BE2C (cell line): ENCODE results near the gene XYLT1.

ENCODE experiments used
- DNase-seq: peaks from one replicate; pipeline ENCODE4 v3.0.0-alpha.2; 2020
- H3K27me3 ChIP-seq: fragments of 250-450 bp; sonication (Bioruptor Pico); 2 replicates; pipeline ENCODE4 v1.5.1; 2020; ENCODE audit warnings: mild to moderate bottlenecking
- H3K36me3 ChIP-seq: fragments of 250-450 bp; sonication (Bioruptor Pico); 2 replicates; pipeline ENCODE4 v1.5.1; 2020; ENCODE audit warnings: mild to moderate bottlenecking
- H3K4me1 ChIP-seq: fragments of 250-450 bp; sonication (Bioruptor Pico); 2 replicates; pipeline ENCODE4 v1.5.1; 2020
- H3K4me3 ChIP-seq: 2 replicates; pipeline ENCODE4 v1.5.1; 2011; ENCODE audit warnings: low read depth, low read length
- H3K9me3 ChIP-seq: fragments of 250-450 bp; sonication (Bioruptor Pico); 2 replicates; pipeline ENCODE4 v1.5.1; 2020
- TF ChIP-seq, protein P1 (sequence below): IDR thresholded peaks from 2 replicates; pipeline ENCODE4 v1.5.1; 2012; ENCODE audit warnings: mild to moderate bottlenecking, low read depth, low read length

The XYLT1 gene

DNA sequence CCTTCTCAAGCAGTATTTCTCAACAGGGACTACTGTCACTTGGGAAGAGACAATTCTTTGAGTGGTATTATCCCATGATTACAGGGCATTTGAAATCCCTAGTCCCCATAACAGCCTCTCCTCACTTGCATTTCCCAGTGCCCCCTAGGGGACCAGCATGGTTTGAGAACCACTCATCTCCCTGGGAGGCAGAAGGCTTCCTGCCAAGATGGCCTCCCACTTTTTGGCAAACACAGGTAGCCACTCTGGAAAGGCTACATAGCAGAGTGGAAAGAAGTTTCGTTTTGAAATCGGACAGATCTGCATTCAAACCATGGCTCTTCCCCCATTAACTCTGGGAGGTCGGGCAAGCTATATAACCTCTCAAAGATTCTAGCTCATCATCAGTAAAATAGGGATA lies 256.8 kb downstream of the XYLT1 start:
- TF ChIP-seq, protein P1, sequence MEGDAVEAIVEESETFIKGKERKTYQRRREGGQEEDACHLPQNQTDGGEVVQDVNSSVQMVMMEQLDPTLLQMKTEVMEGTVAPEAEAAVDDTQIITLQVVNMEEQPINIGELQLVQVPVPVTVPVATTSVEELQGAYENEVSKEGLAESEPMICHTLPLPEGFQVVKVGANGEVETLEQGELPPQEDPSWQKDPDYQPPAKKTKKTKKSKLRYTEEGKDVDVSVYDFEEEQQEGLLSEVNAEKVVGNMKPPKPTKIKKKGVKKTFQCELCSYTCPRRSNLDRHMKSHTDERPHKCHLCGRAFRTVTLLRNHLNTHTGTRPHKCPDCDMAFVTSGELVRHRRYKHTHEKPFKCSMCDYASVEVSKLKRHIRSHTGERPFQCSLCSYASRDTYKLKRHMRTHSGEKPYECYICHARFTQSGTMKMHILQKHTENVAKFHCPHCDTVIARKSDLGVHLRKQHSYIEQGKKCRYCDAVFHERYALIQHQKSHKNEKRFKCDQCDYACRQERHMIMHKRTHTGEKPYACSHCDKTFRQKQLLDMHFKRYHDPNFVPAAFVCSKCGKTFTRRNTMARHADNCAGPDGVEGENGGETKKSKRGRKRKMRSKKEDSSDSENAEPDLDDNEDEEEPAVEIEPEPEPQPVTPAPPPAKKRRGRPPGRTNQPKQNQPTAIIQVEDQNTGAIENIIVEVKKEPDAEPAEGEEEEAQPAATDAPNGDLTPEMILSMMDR, result no peak
- no peaks in the 10 kb centered on the region for H3K36me3 ChIP-seq
- no peaks in the 10 kb centered on the region for H3K9me3 ChIP-seq
- no peak overlapping the region for H3K4me3 ChIP-seq
- H3K27me3 ChIP-seq, result no peaks in the 10 kb centered on the region
- no peaks in the 10 kb centered on the region for H3K4me1 ChIP-seq
- DNase-seq, result no peak

DNA sequence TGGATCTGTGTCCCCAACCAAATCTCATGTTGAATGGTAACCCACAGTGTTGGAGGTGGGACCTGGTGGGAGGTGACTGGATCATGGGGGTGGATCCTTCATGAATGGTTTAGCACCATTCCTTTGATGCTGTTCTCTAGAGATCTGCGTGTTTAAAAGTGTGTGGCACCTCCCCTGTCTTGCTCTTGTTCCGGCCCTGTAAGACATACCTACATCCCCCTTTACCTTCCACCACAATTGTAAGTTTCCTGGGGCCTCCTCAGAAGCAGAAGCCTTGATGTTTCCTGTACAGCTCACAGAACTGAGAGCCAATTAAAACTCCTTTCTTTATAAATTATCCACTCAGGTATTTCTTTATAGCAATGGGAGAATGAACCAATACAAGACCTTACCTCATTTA lies 257.7 kb downstream of the XYLT1 start:
- TF ChIP-seq, protein P1, result no peak
- Histone ChIP-seq H3K27me3 (no peaks in the 10 kb centered on the region), H3K9me3 (no peaks in the 10 kb centered on the region), H3K36me3 (no peaks in the 10 kb centered on the region), H3K4me1 (no peaks in the 10 kb centered on the region), H3K4me3 (no peak overlapping the region)
- no peak for DNase-seq

DNA sequence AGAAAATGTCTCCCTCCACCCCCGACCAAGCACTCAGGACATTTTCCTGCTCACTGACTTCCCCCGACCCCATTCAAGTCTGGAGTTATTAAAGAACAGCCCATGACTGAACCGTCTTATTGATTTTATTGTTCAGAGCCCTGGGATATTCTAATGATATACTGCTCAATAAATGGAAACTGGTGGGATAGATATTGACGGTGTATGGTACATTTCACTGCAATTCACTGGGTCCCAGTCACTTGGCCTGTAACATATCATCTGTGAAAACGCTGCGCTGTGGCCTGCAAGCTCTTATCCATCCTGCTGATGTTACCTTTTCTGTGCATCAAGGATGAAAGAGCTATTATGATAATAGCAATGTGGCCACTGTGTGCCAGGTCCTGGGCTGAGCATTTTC lies 258.2 kb downstream of the XYLT1 start:
- no peak for DNase-seq
- Histone ChIP-seq H3K27me3 (no peaks in the 10 kb centered on the region), H3K4me1 (no peaks in the 10 kb centered on the region), H3K36me3 (no peaks in the 10 kb centered on the region), H3K4me3 (no peak overlapping the region), H3K9me3 (no peaks in the 10 kb centered on the region)
- TF ChIP-seq, protein P1, result no peak

DNA sequence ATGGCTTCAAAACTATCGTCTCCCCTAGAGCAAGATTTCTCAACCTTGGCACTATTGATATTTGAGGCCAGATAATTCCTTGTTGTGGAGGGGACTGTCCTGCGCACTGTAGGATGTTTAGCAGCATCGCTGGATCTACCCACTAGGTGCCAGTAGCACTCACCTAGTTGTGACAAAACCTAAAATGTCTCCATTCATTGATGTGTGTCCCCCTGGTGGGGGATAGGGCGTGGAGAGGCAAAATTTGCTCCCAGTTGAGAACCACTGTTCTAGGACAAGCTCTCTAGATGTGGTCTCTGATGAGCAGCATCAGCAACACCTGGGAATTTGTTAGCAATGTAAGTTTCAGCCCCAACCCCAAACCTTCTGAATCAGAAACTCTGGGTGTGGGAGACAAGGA lies 259.0 kb downstream of the XYLT1 start:
- no peaks in the 10 kb centered on the region for H3K9me3 ChIP-seq
- no peaks in the 10 kb centered on the region for H3K36me3 ChIP-seq
- no peaks in the 10 kb centered on the region for H3K4me1 ChIP-seq
- no peak overlapping the region for H3K4me3 ChIP-seq
- no peaks in the 10 kb centered on the region for H3K27me3 ChIP-seq
- TF ChIP-seq, protein P1, result peak; percentile 76
- peak; percentile 43 for DNase-seq

DNA sequence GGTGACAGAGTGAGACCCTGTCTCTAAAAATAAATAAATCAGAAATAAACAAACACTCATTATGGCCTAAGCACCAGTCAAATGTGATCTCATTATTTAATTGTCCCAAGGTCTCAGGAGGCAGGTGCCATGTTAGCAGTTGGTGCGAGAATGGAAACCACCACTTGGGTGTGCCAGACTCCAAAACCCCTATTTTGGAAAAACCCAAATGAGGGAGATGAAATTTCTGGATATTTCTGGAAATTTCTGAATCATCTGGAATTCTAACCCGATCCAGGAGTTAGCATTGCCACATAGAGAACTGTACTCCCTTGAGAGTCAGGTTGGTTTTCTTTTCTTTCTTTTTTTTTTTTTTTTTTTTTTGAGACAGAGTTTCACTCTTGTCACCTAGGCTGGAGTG lies 264.0 kb downstream of the XYLT1 start:
- TF ChIP-seq, protein P1, result no peak
- no peak for DNase-seq

DNA sequence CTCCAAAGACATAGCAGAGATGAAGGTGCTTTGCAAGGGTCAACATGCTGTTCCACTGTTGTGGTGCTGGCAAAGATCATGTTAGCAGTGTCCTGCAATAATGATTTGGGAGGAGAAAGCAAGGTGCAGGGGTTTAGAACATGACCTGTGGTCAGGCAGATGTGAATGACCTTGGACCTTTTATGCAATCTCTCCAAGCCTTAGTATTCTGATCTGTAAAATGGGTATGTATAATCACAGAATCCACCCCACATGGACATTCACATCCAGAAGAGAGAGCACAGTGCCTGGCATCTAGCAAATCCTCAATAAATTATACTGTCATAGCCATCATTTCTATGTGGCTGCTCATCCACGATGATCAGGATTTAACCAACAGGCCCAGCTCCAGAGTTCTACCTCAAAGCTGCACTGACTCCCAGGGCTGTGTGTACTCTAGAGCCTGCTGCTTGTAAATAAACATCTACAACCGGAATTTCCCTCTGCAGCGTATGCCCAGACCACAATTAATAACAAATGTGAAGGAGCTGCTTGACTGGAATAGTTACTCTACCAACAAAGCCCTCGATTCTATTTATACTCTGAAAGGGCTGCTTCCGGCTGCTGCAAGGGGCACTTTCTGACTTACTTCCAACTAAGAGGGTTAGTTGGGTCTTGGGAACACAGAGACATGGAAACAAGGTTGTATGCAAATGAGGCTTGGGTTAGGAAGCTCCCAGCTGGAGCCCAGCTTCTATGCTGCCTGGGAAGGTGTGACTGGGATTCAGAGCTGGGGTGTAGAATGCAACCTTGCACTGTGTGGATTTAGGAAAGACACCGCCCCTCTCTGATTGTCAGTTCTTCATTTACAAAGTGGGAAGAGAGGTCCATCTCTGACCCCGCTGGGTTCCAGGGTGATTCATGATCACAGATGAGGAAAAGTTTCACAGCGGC lies 265.2 kb downstream of the XYLT1 start:
- Histone ChIP-seq H3K4me1 (no peaks in the 10 kb centered on the region), H3K4me3 (no peak overlapping the region), H3K9me3 (no peaks in the 10 kb centered on the region), H3K36me3 (no peaks in the 10 kb centered on the region), H3K27me3 (no peaks in the 10 kb centered on the region)
- DNase-seq, result no peak
- TF ChIP-seq, protein P1, result no peak

More for the DNA sequence above, 264.0 kb downstream of the XYLT1 start:
- no peak overlapping the region for H3K4me3 ChIP-seq
- H3K4me1 ChIP-seq, result no peaks in the 10 kb centered on the region
- no peaks in the 10 kb centered on the region for H3K27me3 ChIP-seq
- H3K36me3 ChIP-seq, result no peaks in the 10 kb centered on the region
- H3K9me3 ChIP-seq, result no peaks in the 10 kb centered on the region
